HG03558 (cell line): Measurements from ENCODE around the gene CADM1.

Source experiments
- ATAC-seq: cut with Tn5 transposase; IDR thresholded peaks from one replicate; pipeline ENCODE4 v1.9.1; 2021; ENCODE audit warnings: moderate number of reproducible peaks; ENCODE audit not compliant: unreplicated experiment; ENCODE audit errors: extremely low read depth

CADM1 gene

DNA sequence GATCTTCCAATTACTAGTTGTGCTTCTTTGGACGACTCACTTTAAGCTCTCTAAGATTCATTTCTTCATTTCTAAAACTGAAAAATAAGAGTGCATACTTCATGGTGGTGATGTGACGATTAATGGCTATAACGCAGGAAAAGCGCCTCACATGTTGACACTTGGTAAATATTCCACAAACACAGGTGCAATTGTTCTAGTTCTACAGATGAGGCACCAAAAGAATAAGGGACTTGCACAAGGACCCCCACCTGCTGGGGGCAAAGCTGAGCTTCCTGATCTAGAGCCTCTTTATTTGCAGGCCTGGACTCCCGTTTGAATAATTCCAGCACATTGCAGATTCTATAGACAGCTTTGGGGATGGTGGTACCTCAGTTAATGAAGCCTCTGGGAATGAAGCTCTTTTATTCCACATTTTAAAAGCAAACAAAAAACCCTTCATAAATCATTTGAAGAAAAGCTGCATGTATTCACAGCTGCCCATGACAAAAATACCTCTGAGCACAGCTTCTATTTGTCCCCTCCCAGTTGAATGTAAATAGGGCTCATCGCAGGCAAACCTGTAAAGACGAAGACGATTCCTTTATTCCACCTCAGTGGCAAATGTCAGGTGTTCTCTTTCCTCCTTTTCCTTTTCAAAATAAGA, 14.9 kb upstream of the CADM1 start:
- ATAC-seq, result no peak

DNA sequence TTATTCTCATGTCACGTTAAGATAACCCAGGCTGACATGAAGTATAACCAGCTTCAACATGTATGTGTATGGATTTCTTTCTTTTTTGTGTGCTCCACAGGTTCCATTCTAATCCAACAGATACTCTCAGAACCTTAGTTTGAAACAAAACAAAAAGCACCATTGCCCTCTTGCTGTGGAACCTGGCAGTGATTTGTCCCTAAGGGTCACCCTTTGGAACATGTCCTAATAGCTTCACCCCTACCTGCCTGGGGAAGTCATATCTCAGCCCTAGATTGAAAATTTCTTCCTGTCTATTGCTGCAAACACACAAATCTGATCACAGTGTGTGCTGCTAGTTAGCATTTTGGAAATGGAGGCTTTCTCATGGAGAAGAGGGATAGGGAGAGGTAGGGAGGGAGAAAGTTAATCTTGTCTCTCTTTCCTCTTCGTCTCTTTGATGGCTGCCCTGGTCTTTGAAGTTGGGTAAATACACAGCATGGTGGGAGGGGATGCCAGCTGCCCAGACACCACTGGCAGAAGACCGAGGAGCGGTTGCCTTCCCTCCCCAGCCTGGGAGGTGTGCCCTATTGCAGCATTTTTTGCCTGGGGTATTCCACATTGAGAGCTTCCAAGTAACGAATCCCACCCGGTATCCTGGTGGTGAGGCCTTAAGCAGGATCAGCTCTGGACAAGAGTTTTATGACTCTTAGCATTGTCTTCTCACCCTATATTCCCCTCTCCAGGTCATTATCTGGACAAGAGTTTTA, 11.6 kb upstream of the CADM1 start:
- ATAC-seq, result no peak

- ATAC-seq, result no peak
Measured at GRCh38 chr11:115506954-115507675, 2.9 kb upstream of the CADM1 start.

GRCh38 chr11:115505175-115505574, 960 bp upstream of the CADM1 start:
- no peak for ATAC-seq

- no peak for ATAC-seq
Measured at GRCh38 chr11:115503886-115504275, 334 bp downstream of the CADM1 start.

DNA sequence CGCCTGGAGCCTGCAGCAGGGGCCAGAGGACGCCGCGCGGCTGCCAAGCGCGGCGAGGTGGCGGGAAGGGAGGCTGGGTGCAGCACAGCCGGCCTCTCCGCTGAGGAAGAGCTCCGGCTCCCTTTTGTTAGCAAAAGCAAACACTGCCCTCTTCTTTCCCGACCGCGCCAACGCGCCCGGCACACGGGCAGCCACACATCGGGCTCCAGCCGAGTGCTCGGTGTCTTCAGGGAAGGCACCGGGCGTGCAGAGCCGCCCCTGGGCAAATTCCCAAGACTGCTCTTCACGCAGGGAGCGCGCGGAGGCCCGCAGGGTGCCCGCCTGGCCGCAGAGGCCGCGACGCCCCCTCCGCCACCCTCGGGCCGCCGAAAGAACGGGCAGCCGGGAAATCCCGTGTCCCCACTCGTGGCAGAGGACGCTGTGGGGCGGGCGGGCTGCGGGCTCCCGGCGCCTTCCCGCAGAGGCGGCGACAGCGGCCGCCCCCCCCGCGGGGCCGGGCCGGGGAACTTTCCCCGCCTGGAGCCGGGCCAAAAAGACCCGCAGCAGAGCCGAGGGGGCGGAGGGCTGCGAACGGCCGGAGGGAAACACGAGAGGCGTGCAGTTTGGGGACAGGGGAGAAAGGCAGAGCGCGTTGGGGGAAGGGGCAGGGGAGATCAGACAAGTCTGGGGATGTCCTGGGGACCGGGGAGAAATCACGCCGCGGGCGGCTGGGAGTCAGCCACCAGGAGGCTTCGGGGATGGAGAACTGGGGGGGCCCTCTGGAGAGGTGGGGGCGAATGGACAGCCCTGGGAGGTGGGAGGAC, 931 bp downstream of the CADM1 start:
- ATAC-seq, result no peak

DNA sequence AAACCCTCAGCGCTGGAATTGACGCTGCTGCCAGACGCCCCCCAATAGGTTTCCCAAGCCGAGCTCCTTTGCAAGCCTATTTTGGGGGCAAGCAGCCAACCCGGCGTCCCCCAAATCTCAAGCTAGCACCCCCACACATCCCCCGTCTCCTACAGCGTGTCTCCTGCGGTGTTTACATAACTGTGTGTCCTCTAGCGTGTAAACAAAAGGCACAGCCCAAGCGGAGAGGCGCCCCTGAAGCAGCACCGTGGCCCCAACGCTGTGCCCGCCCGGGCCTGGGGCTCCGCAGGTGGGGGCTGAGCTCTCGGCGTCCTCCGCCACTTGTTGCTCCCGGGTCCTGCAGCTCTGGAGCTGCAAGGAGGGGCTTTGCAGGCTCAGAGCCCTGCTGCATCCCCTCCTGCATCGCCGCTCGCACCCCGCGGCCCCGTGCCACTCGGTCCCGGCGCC, 1.6 kb downstream of the CADM1 start:
- ATAC-seq, result no peak

GRCh38 chr11:115501893-115502589, 2.2 kb downstream of the CADM1 start:
- ATAC-seq, result no peak

DNA sequence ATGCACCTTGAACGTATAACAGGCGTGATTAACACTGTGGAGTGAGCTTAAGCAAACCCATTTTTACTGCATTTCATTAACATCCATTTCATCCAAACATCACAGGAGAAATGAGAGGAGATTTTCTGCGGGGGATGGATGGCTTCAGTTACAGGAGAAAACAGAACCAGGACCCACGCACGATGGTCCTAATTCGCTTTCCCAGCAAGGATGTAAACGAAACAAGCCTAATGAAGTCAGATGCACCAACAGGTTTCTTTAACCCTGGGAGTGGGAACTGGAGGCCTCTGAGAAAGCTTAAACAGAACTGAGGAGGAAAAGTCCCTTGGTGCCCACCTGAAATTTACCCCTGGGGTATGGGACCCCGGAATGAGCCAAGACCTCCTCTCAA, 2.7 kb downstream of the CADM1 start:
- ATAC-seq, result no peak

DNA sequence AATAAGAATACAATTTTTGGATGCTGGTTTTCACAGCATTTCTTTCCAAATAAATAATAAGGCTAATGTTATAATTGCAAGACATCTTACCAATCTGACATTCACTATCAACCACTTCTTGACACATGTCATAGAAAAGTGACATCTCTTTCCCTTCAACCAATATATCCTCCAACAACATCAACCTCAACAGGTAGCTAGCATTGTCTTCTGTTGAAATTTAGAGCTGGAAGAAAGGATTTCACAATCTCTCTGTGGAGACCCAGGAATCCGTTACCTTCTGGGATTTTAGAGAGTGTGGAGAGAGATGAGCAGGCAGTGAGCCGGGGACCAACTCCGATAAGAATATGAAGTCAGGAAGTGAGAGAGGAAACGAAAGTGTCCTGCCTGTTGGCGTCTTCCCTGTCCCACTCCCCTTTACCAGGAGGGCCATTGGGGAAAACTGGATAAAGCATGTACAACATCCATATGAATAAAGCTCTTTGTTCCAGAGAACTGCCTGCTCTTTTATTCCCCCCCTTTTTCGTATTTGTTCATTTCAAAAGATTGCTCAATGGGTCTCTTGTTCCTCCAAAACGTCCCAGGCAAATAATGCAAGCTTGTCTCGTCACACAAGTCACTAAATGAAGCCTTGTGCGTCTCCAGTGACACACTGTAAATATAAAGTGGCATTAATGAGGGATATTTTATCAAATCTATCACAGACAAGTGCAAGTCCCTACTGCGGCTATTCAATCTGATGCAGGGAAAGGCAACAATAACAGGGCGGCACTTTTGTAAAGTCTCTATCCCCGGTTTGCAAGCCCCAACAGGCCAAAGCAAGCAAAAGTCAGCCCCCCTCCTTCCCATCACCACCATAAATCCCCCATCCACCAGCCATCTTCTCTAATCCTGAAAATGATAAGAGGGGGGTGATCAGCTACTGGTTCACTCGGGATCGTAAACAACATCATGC, 3.4 kb downstream of the CADM1 start:
- ATAC-seq, result no peak

DNA sequence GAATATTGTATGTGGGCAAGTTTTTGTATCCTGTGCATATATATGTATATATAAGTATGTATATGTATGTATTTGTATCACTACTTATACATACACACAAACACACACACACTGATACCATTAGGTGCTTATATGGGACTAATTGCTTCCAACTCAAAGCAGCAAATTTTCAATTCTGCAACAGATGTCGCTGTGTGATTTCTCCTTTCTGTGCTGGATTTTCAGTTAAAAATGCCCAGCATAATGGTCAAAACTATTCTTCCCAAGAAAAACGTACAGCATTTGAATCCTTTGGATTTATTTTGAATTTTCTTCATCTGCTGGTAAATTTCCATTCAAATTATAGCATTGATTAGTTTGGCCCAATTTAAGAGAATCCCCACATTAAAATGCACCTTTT, 4.3 kb downstream of the CADM1 start:
- no peak for ATAC-seq

GRCh38 chr11:115499241-115499799, 4.9 kb downstream of the CADM1 start:
- ATAC-seq, result no peak

- no peak for ATAC-seq
Measured at GRCh38 chr11:115498354-115498753, 5.9 kb downstream of the CADM1 start.

DNA sequence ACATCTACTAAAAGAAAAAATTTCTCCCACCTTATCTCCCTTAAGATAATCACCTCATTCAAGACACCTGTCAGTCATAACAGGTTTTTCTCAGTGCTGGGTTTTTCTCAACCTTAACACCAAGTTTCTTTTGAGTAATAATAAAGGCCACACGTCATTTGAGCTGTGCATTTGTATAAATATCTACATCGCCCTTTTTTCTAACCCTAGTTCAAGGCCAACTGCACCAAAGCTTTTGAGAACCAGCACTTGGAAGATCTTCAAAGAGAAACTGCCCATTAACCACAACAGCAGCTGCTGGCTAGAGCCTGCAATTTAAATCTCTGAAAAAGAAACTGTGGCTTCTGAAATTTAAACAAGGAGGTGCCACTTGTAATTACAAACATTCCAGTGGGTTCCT, 6.9 kb downstream of the CADM1 start:
- no peak for ATAC-seq

DNA sequence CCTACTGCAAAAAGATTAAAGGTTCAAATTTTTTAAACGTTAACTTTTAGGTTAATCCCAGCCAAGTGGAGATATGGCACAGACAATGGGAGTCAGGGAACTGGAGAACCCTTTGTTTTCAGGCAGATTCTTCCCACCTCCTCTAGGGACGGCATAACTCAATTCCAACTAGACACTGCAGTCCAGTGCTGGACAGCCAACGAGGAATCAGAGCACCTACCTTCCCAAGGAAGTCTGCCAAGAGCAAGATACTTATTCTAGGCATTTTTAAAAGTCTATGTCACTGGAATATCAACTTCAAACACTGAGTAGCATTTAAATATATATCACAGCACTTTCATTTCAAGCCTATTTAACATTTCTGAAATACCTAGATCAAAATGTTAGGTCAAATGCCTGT, 7.3 kb downstream of the CADM1 start:
- ATAC-seq, result no peak

GRCh38 chr11:115493905-115494304, 10.3 kb downstream of the CADM1 start:
- ATAC-seq, result no peak

- no peak for ATAC-seq
Measured at GRCh38 chr11:115493488-115493887, 10.7 kb downstream of the CADM1 start.

GRCh38 chr11:115489466-115489865, 14.7 kb downstream of the CADM1 start:
- ATAC-seq, result no peak

DNA sequence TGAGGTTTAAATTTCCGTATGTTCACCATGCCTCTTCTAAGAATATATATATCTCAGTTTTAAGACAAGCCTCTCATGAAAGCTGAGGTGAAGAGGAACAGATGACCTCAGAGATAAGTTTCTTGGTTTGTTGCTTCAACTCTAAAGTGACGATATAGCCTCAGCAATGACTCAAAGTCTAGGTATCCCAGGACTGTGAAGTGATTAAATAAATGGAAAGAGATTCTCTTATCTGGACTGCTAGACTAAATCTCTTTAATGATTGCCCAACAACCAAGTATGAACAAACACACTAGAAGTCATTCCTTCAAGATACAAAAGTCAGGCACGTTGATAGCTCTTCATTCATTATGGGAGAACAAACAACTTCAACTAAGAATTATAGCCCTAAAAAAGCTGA, 15.3 kb downstream of the CADM1 start:
- no peak for ATAC-seq
